CD4-positive, alpha-beta T cell (primary cell): Measurements from ENCODE around the gene PKD1L1. TPM values are rescaled to one million over a fixed set of nuclear protein-coding genes. Genes with fewer than 3 reads are reported as not detected.

Experiments used
- ATAC-seq: fragments of 200-7000 bp; cut with Tn5 transposase; one replicate; pipeline ENCODE4 v1.10.0; 2022; ENCODE audit warnings: mild to moderate bottlenecking; ENCODE audit not compliant: poor library complexity
- CTCF ChIA-PET: fragments of 350-600 bp; sonication (Branson Sonifier 250); formaldehyde crosslinking; loops from one replicate; lab custom pipeline; 2021; ENCODE audit warnings: antibody characterized with exemption, inconsistent platforms; lab: Charles Lee
- POLR2A ChIA-PET: fragments of 350-600 bp; sonication (Branson Sonifier 250); formaldehyde crosslinking; loops from one replicate; lab custom pipeline; 2021; ENCODE audit warnings: antibody characterized with exemption, inconsistent platforms; lab: Charles Lee
- DNase-seq, 14 experiments: peaks; one replicate each; pipeline ENCODE4 v3.0.0-alpha.2; 2013 to 2020; ENCODE audit warnings: mixed read lengths in 2 of 14
- H3K27ac ChIP-seq, 2 donors: one replicate each; pipeline versions ENCODE4 v1.5.1 to v1.7.0; 2013; ENCODE audit warnings: low read length in 2 of 2, low read depth in 1 of 2, mild to moderate bottlenecking in 1 of 2
- H3K27me3 ChIP-seq, 2 experiments: 1 replicate in 1 of 2; 2 replicates in 1 of 2; pipeline versions ENCODE4 v1.6.1 to v1.7.0; 2013; ENCODE audit warnings: low read length in 2 of 2, control low read depth in 1 of 2, mild to moderate bottlenecking in 1 of 2, moderate library complexity in 1 of 2; ENCODE audit not compliant: insufficient read depth in 2 of 2, control insufficient read depth in 1 of 2
- H3K36me3 ChIP-seq: one replicate; pipeline ENCODE4 v1.6.1; 2013; ENCODE audit warnings: low read length, control low read depth; ENCODE audit not compliant: insufficient read depth
- H3K4me1 ChIP-seq: one replicate; pipeline ENCODE4 v1.6.1; 2013; ENCODE audit warnings: low read length, control low read depth; ENCODE audit not compliant: insufficient read depth
- H3K4me3 ChIP-seq: one replicate; pipeline ENCODE4 v1.5.1; 2013; ENCODE audit warnings: mild to moderate bottlenecking, low read length, moderate library complexity
- H3K9me3 ChIP-seq, 2 experiments: 1 replicate in 1 of 2; 2 replicates in 1 of 2; pipeline versions ENCODE4 v1.6.1 to v1.7.0; 2013; ENCODE audit warnings: low read length in 2 of 2, mild to moderate bottlenecking in 2 of 2, control low read depth in 1 of 2, moderate library complexity in 1 of 2; ENCODE audit not compliant: control insufficient read depth in 1 of 2, insufficient read depth in 1 of 2
- H3K27ac Mint-ChIP-seq: one replicate; pipeline ENCODE4 v1.8.0; 2020; ENCODE audit warnings: mixed read lengths
- H3K27me3 Mint-ChIP-seq: one replicate; pipeline ENCODE4 v1.8.0; 2021; ENCODE audit warnings: mixed read lengths
- H3K36me3 Mint-ChIP-seq: one replicate; pipeline ENCODE4 v1.8.0; 2021; ENCODE audit warnings: low read depth, mixed read lengths
- H3K4me1 Mint-ChIP-seq: one replicate; pipeline ENCODE4 v1.8.0; 2021; ENCODE audit warnings: low read depth, mixed read lengths
- H3K4me3 Mint-ChIP-seq: one replicate; pipeline ENCODE4 v1.8.0; 2020; ENCODE audit warnings: mild to moderate bottlenecking, mixed read lengths
- H3K9me3 Mint-ChIP-seq: one replicate; pipeline ENCODE4 v1.8.0; 2020; ENCODE audit warnings: mixed read lengths
- intact Hi-C, 2 experiments: fragments of 100-400 bp; cut with DNase I in 1 of 2; cut with micrococcal nuclease in 1 of 2; formaldehyde crosslinking; loops; one replicate each; pipeline versions ENCODE4 v1.15.1 to v1.9.0; 2023 to 2025; cut with DNase I, micrococcal nuclease
- total RNA-seq, 174 experiments: library from RNA in 2 of 174; stranded (reverse) in 2 of 174; gene quantifications; one replicate each; pipeline ENCODE4 v1.2.3 and lab custom pipeline; 2021 to 2026
- TF ChIP-seq, protein P1 (sequence below): fragments of 200-600 bp; IDR thresholded peaks from one replicate; pipeline ENCODE4 v1.8.0; 2022; ENCODE audit warnings: antibody characterized with exemption, mild to moderate bottlenecking

Gene PKD1L1
- total RNA-seq, 2 experiments from 2014 or later = 0.20 to 0.25 TPM

DNA sequence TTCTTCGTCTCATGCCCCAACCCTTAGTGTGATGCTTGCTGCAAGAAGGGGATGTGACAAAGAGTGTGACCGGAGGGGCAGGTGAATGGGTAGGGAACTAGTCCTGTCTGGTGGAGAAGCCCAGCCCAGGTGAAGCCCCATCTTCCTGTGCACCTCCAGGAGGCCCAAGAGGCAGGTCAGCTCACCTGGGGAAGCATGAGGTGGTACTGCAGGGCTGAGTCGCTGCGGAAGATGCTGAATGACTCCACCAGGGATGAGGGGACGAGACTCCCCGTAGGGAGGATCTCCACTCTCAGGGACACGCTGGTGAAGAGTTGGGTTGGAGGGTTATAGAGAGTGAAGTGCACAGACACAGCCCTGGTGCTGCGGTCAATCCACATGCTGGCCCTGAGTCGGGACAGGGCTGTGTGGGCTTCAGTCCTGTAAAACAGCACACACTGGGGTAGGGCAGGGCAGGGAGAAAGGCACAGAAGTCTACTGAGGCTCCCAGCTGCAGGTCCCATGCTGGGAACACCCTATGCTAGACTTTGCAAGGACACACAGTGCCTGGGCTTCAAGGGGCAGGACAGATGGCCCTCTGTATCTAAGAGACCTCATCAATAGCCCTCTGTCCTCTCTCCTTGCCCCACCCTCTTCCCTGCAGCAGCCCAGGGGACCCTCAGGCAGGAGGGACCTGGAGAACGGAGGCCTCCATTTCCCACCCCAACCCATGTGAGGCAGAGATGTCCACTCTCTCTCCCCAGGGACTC lies 136.5 kb downstream of the PKD1L1 start:
- ChIA-PET CTCF (interaction anchor here (0.8 kb wide), 1 partner anchor 70 kb away, joined by 3 read pairs; no protein-coding TSS in a partner anchor), POLR2A (no interaction called here)
- Histone ChIP-seq H3K27me3 (peaks cover 0 to 2% of the 10 kb centered on the region in 2 experiments), H3K36me3 (no peaks in the 10 kb centered on the region), H3K9me3 (no peaks in the 10 kb centered on the region), H3K27ac (no peak overlapping the region), H3K4me1 (no peaks in the 10 kb centered on the region), H3K4me3 (no peak overlapping the region)
- no peaks in the 10 kb centered on the region for H3K27me3 Mint-ChIP-seq
- no peaks in the 10 kb centered on the region for H3K36me3 Mint-ChIP-seq
- H3K9me3 Mint-ChIP-seq = no peaks in the 10 kb centered on the region
- no peaks in the 10 kb centered on the region for H3K4me1 Mint-ChIP-seq
- intact Hi-C loops = no loop called here
- H3K4me3 Mint-ChIP-seq = no peak overlapping the region
- TF ChIP-seq, protein P1, sequence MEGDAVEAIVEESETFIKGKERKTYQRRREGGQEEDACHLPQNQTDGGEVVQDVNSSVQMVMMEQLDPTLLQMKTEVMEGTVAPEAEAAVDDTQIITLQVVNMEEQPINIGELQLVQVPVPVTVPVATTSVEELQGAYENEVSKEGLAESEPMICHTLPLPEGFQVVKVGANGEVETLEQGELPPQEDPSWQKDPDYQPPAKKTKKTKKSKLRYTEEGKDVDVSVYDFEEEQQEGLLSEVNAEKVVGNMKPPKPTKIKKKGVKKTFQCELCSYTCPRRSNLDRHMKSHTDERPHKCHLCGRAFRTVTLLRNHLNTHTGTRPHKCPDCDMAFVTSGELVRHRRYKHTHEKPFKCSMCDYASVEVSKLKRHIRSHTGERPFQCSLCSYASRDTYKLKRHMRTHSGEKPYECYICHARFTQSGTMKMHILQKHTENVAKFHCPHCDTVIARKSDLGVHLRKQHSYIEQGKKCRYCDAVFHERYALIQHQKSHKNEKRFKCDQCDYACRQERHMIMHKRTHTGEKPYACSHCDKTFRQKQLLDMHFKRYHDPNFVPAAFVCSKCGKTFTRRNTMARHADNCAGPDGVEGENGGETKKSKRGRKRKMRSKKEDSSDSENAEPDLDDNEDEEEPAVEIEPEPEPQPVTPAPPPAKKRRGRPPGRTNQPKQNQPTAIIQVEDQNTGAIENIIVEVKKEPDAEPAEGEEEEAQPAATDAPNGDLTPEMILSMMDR = no peak
- ATAC-seq = no peak
- no peak for DNase-seq
- no peak overlapping the region for H3K27ac Mint-ChIP-seq

DNA sequence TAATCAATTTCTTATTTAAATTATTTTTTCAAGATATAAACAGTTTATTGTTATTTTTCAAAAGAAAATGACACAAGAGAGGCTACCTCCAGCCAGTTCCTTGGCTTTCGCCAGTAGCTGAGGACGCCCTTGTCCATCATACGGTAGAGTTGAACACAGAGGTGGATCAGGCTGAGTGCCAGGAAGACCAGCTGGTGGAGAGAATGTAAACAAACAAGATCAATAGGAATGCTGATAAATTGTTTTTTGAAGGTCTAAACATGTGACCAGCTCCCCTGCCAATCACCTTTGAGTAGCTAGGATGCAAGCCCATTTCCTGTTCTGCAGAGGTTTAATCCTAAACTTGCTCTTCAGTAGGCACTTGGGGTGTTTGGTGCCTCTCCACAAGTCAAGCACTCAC lies 138.9 kb downstream of the PKD1L1 start:
- Histone ChIP-seq H3K4me3 (no peak overlapping the region), H3K27me3 (no peaks in the 10 kb centered on the region), H3K36me3 (no peaks in the 10 kb centered on the region), H3K4me1 (no peaks in the 10 kb centered on the region), H3K9me3 (no peaks in the 10 kb centered on the region), H3K27ac (no peak overlapping the region)
- H3K27ac Mint-ChIP-seq = no peak overlapping the region
- CTCF ChIA-PET = no interaction called here
- intact Hi-C loops = no loop called here
- H3K9me3 Mint-ChIP-seq = no peaks in the 10 kb centered on the region
- TF ChIP-seq, protein P1 = no peak
- no peaks in the 10 kb centered on the region for H3K4me1 Mint-ChIP-seq
- H3K36me3 Mint-ChIP-seq = no peaks in the 10 kb centered on the region
- no peak for ATAC-seq
- no peak for DNase-seq
- POLR2A ChIA-PET = no interaction called here
- no peak overlapping the region for H3K4me3 Mint-ChIP-seq
- H3K27me3 Mint-ChIP-seq = no peaks in the 10 kb centered on the region

DNA sequence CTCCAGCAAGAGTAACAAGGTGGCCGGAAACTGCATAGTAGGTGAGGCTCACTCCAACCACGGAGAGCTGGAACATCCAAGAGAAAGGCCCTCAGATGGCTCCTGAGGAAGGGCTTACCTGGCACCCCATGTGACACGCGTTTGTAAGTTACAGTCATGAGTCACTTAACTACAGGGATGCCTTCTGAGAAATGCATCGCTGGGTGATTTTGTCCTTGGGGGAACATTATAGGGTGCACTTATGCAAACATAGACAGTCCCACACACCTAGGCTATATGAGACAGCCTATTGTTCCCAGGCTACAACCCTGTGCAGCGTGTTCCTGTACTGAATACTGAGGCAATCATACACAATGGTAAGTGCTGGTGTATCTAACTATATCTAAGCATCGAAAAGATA lies 139.9 kb downstream of the PKD1L1 start:
- Mint-ChIP-seq H3K4me1 (no peaks in the 10 kb centered on the region), H3K4me3 (no peak overlapping the region), H3K36me3 (no peaks in the 10 kb centered on the region), H3K27me3 (no peaks in the 10 kb centered on the region), H3K27ac (no peak overlapping the region), H3K9me3 (no peaks in the 10 kb centered on the region)
- intact Hi-C loops = no loop called here
- no peaks in the 10 kb centered on the region for H3K36me3 ChIP-seq
- TF ChIP-seq, protein P1 = no peak
- H3K4me3 ChIP-seq = no peak overlapping the region
- H3K9me3 ChIP-seq = no peaks in the 10 kb centered on the region
- POLR2A ChIA-PET = no interaction called here
- ATAC-seq (no peak), DNase-seq (no peak)
- CTCF ChIA-PET = no interaction called here
- no peak overlapping the region for H3K27ac ChIP-seq
- H3K27me3 ChIP-seq = no peaks in the 10 kb centered on the region
- no peaks in the 10 kb centered on the region for H3K4me1 ChIP-seq
